H54 (cell line): ENCODE measurements around the gene BCO2.

Source experiments
- DNase-seq: peaks from one replicate; pipeline ENCODE4 v3.0.0; 2011; ENCODE audit warnings: low spot score, mixed read lengths; ENCODE audit not compliant: insufficient read length
- FAIRE-seq: peaks from 3 replicates; lab custom pipeline; 2011; peaks lifted over from hg19 to GRCh38; lab: Jason Lieb, UNC
- POLR2A ChIP-seq: IDR thresholded peaks from 2 replicates; pipeline ENCODE4 v1.6.1; 2011; ENCODE audit warnings: low read depth, mild to moderate bottlenecking, low read length

Gene BCO2

GRCh38 chr11:112216561-112217105 lies 41.3 kb downstream of the BCO2 start:
- DNase-seq (no peak), FAIRE-seq (no peak)
- no peak for TF ChIP-seq POLR2A

GRCh38 chr11:112219476-112220232 lies 44.3 kb downstream of the BCO2 start:
- no peak for TF ChIP-seq POLR2A
- DNase-seq (peak; percentile 33), FAIRE-seq (peak; percentile 43)

DNA sequence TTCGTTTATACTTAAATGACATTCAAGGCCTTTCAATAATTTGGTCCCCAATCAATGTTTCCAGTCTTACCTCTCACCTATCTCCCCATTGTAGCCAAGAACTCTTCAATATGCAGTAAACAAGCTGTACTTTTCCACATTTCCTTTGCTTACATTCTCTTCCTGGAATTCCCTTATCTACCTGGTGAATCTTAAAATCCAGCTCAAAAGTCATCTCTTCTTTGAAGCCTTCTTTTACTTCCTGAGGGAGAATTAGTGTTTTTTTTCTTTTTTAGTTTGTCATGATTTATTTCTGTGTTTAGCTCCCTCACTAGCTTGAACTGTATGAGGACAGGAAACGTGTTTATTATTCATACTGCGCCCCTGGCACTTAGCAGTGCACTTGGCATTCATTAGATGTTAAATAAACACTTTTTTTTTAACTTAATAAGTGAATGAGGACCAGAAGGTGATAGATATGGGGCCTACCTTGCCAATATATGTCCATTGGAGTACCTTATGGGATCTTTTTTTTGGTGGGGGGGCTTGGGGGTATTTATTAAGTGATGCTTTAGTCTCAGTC lies 46.0 kb downstream of the BCO2 start:
- no peak for TF ChIP-seq POLR2A
- no peak for FAIRE-seq
- DNase-seq, result no peak

- no peak for TF ChIP-seq POLR2A
- FAIRE-seq (no peak), DNase-seq (no peak)
Observed at GRCh38 chr11:112222303-112222702, 47.0 kb downstream of the BCO2 start.

DNA sequence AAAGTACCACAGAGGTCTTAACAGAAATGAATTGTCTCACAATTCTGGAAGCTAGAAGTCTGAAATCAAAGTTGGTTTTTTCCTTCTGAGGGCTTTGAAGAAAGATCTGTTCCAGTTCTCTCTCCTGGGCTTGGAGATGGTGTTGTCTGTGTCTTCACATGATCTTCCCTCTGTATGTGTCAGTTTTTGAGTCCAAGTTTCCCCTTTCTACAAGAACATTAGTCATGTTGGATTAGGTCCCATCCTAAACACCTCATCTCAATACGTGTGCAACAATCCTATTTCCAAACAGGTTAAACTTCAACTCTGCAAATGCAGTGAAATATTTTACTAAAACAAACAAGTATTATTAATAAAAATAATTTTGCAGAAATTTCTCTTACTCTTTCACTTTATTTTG lies 47.8 kb downstream of the BCO2 start:
- FAIRE-seq (no peak), DNase-seq (no peak)
- no peak for TF ChIP-seq POLR2A

GRCh38 chr11:112223754-112224532 lies 48.6 kb downstream of the BCO2 start:
- FAIRE-seq (no peak), DNase-seq (no peak)
- no peak for TF ChIP-seq POLR2A

DNA sequence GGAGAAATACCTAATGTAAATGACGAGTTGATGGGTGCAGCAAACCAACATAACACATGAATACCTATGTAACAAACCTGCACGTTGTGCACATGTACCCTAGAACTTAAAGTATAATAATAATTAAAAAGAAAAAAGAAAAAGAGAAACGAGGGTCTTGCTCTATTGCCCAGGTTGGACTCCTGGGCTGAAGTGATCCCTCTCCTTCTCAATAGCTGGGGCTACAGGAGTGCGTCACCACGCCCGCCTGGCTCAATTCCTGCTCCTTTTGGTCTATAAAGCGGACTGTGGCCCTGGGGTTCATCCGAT lies 50.4 kb downstream of the BCO2 start:
- peak; percentile 55 for DNase-seq
- no peak for TF ChIP-seq POLR2A
- no peak for FAIRE-seq

DNA sequence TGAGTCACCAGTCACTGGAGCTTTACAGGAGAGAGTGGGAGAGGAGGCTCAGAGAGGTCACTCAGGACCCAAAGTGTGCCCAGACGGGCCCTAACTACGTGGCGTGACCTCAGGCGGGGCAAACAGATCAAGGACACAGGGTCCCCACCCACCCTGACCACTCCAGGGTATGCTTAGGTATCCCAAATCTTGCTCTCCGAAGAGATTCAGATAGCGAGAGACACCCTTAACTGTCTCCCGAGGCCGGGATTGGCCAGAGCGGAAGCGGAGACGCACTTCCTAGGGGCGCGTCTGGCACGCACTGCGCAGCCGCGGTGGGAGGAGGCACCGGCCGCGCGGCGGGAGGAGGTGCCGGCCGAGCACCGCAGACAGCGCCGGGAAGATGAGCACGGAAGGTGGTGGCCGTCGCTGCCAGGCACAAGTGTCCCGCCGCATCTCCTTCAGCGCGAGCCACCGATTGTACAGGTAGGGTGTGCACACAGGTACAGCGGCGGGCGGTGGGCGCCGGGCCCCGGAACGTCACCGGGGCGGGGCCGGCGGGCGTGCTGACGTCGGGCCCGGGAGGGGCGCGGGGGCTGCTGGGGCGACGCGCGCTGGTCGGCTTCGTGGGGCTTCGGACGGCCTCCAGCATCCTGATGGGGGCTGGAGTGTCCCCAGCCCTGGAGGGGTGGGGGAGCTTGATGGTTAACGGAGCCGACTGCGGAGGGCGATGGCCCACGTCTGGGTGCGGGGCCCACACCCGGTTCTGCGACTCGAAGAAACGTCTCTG lies 50.9 kb downstream of the BCO2 start, which contains the start of gene PTS:
Gene PTS (plus strand): TSS at position 367 of the 769 bp plus-strand sequence. CDS start 16 bp downstream, at position 383.
- FAIRE-seq (peak; percentile 50), DNase-seq (peak; percentile 83)
- peak; percentile 75 for TF ChIP-seq POLR2A

DNA sequence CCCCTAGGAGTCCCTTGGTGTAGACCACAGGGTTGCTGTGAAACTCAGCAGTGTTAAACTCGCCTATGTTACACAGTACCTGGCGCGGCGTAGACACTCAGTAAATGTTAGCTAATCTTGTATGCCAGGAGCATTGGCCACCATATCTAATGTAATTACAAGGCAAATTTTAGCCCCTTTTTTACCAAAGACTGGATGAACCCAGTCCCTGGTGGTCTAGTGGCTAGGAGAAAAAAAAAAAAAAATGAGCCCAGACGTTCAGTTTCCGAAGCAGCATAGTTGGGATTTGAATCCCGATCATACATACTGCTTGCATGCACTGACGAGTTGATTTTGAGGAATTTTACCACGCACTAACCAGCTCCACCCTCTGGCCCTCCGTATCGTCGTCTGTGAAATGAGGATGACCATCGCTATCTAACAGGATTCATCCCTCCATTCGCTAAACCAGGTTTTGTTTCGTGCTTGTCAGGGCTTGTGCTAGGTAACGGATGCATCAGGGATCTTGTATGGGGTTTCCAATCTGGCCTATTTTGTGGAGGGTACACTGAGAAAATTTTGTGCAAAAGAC lies 51.6 kb downstream of the BCO2 start:
- DNase-seq, result no peak
- FAIRE-seq, result no peak
- no peak for TF ChIP-seq POLR2A

DNA sequence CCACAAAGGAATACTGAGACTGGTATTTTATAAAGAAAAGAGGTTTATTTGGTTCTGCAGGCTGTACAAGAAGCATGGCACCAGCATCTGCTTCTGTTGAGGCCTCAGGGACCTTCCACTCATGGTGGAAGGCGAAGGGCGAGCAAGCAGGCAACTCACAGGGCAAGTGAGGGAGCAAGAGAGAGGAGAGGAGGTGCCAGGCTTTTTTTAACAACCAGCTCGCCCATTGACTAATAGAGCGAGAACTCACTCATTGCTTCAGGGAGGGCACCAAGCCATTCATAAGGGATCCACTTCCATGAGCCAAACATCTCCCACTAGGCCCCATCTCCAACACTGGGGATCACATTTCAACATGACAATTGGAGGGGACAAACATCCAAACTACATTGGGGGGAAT lies 52.2 kb downstream of the BCO2 start:
- no peak for FAIRE-seq
- no peak for TF ChIP-seq POLR2A
- no peak for DNase-seq

- no peak for TF ChIP-seq POLR2A
- FAIRE-seq (no peak), DNase-seq (no peak)
Observed at GRCh38 chr11:112228706-112229105, 53.4 kb downstream of the BCO2 start.

DNA sequence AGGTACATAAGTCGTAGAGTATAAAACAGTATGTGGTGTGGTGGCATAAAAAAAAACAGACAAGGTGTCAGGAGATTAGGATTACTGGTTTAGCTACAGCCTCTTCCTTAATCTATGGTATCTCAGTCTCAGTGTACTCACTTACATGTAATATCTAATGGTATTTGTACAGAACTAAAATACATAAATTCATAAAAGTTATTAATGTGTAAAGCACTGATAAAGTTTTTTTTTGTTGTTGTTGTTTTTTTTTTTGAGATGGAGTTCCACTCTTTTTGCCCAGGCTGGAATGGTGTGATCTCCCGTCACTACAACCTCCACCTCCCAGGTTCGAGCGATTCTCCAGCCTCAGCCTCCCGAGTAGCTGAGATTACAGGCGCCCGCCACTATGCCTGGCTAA lies 53.8 kb downstream of the BCO2 start:
- DNase-seq, result no peak
- no peak for FAIRE-seq
- TF ChIP-seq POLR2A, result no peak
